Activated CD4-positive, alpha-beta T cell treated with anti-CD3 and anti-CD28 coated beads for 36 hours (primary cell): ENCODE measurements around the gene PPP1R36. TPM values are rescaled to one million over a fixed set of nuclear protein-coding genes. Genes with fewer than 3 reads are reported as not detected.
"Not testable (repeated sequence)": the region's sequence is repeated elsewhere in the genome, so short reads cannot be mapped to it uniquely, and the experiment has no call there.

Experiments used
- ATAC-seq: fragments of 200-7000 bp; cut with Tn5 transposase; one replicate; pipeline ENCODE4 v1.10.0; 2021; ENCODE audit warnings: mild to moderate bottlenecking, moderate library complexity
- CTCF ChIA-PET: fragments of 350-600 bp; sonication (Branson Sonifier 250); formaldehyde crosslinking; loops from one replicate; lab custom pipeline; 2021; ENCODE audit warnings: antibody characterized with exemption; lab: Charles Lee
- POLR2A ChIA-PET: fragments of 350-600 bp; sonication (Branson Sonifier 250); formaldehyde crosslinking; loops from one replicate; lab custom pipeline; 2021; ENCODE audit warnings: antibody characterized with exemption, inconsistent platforms; lab: Charles Lee
- DNase-seq: peaks from one replicate; pipeline ENCODE4 v3.0.0-alpha.2; 2020
- H3K27ac Mint-ChIP-seq: one replicate; pipeline ENCODE4 v1.8.0; 2021; ENCODE audit warnings: mixed read lengths
- H3K27me3 Mint-ChIP-seq: one replicate; pipeline ENCODE4 v1.8.0; 2021; ENCODE audit warnings: mixed read lengths
- H3K36me3 Mint-ChIP-seq: one replicate; pipeline ENCODE4 v1.8.0; 2021; ENCODE audit warnings: low read depth, mixed read lengths
- H3K4me1 Mint-ChIP-seq: one replicate; pipeline ENCODE4 v1.8.0; 2021; ENCODE audit warnings: mixed read lengths
- H3K4me3 Mint-ChIP-seq: one replicate; pipeline ENCODE4 v1.8.0; 2021; ENCODE audit warnings: mild to moderate bottlenecking, moderate library complexity, mixed read lengths
- H3K9me3 Mint-ChIP-seq: one replicate; pipeline ENCODE4 v1.8.0; 2021; ENCODE audit warnings: low read depth, mixed read lengths
- intact Hi-C, 2 experiments: fragments of 100-400 bp; cut with DNase I in 1 of 2; cut with micrococcal nuclease in 1 of 2; formaldehyde crosslinking; loops; one replicate each; pipeline versions ENCODE4 v1.14.2 to v1.15.1; 2022 to 2024; cut with DNase I, micrococcal nuclease
- total RNA-seq, 2 experiments: library from RNA; stranded (reverse); gene quantifications; one replicate each; pipeline ENCODE4 v1.2.3, GENCODE V29; 2021

Gene PPP1R36
- total RNA-seq, 2 experiments from 2014 or later: 0.14 TPM; not detected in 1

GRCh38 chr14:64517667-64518066 is 32.1 kb upstream of the PPP1R36 start:
- H3K27ac Mint-ChIP-seq, H3K9me3 Mint-ChIP-seq, POLR2A ChIA-PET, ATAC-seq, H3K4me3 Mint-ChIP-seq, CTCF ChIA-PET, H3K36me3 Mint-ChIP-seq, intact Hi-C loops, DNase-seq, H3K27me3 Mint-ChIP-seq: not testable (repeated sequence)
- peaks cover 40% of the 10 kb centered on the region for H3K4me1 Mint-ChIP-seq

DNA sequence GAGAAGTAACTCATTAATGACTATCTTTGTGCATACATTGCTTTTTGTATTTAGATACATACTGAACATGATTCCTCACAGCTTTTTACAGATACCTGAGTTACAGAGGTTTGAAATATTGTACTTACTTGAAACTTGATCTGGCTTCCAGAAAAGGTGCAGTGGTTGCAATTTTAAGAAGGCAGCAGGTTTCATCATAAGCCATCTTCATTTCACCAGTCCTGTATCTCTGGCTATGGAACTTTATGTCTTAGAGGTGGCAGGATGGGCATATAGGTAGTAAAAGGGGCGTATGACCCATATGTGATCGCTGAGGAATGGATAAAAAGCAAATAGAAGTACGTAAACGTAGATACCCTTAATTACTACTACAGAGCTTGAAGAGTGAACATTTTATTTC is 31.5 kb upstream of the PPP1R36 start:
- no peak for DNase-seq
- CTCF ChIA-PET: no interaction called here
- no peak for ATAC-seq
- POLR2A ChIA-PET: no interaction called here
- Mint-ChIP-seq H3K27me3 (no peaks in the 10 kb centered on the region), H3K4me1 (peaks cover 40% of the 10 kb centered on the region), H3K36me3 (peaks cover 5% of the 10 kb centered on the region), H3K4me3 (no peak overlapping the region), H3K27ac (peak overlapping the region; percentile 47), H3K9me3 (no peaks in the 10 kb centered on the region)
- intact Hi-C loops: no loop called here

GRCh38 chr14:64520699-64521098 is 29.1 kb upstream of the PPP1R36 start:
- no peaks in the 10 kb centered on the region for H3K27me3 Mint-ChIP-seq
- CTCF ChIA-PET: interaction anchor here (0.7 to 5.5 kb wide), 4 partner anchors 9 to 212 kb away, joined by 3 to 34 read pairs (median 4); partner anchors contain the start of gene HSPA2

GRCh38 chr14:64522591-64523355 is 27.0 kb upstream of the PPP1R36 start:
- ChIA-PET CTCF (interaction anchor here (1.0 to 5.5 kb wide), 7 partner anchors 8 to 134 kb away, joined by 3 to 34 read pairs (median 4); partner anchors contain the start of gene MTHFD1), POLR2A (no interaction called here)
- intact Hi-C loops: no loop called here

More at GRCh38 chr14:64520699-64521098, 29.1 kb upstream of the PPP1R36 start:
- DNase-seq (no peak), ATAC-seq (no peak)
- no peak overlapping the region for H3K4me3 Mint-ChIP-seq
- no peaks in the 10 kb centered on the region for H3K9me3 Mint-ChIP-seq
- peaks cover 1% of the 10 kb centered on the region for H3K36me3 Mint-ChIP-seq
- POLR2A ChIA-PET: interaction anchor here (0.6 kb wide), 1 partner anchor 13 kb away, joined by 3 read pairs; no protein-coding TSS in a partner anchor
- H3K27ac Mint-ChIP-seq: no peak overlapping the region
- peaks cover 26% of the 10 kb centered on the region for H3K4me1 Mint-ChIP-seq
- intact Hi-C loops: no loop called here

DNA sequence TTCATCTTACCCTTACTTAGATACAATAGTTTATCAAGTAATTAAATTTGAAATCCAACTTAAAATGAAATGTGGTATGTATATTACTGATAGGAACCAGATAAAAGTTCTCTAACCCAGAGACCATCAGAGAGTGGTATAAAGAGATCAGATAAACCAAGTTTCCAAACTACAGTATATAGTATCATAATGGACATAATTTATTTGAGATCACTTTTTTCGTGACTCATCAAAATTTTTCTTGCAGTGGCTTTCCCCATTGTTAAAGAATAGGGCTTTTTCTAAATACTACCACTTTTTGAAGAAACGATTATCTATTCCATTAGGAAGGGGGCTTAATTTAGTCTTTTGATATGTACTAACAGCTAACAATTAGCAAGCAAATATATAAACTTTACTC is 24.4 kb upstream of the PPP1R36 start:
- no peaks in the 10 kb centered on the region for H3K27me3 Mint-ChIP-seq
- H3K9me3 Mint-ChIP-seq: no peaks in the 10 kb centered on the region
- H3K27ac Mint-ChIP-seq: no peak overlapping the region
- peaks cover 13% of the 10 kb centered on the region for H3K4me1 Mint-ChIP-seq
- ATAC-seq (no peak), DNase-seq (no peak)
- intact Hi-C loops: no loop called here
- POLR2A ChIA-PET: interaction anchor here (0.6 kb wide), 1 partner anchor 656 kb away, joined by 3 read pairs; no protein-coding TSS in a partner anchor
- peaks cover 16% of the 10 kb centered on the region for H3K36me3 Mint-ChIP-seq
- CTCF ChIA-PET: interaction anchor here (0.6 to 5.5 kb wide), 3 partner anchors 14 to 274 kb away, joined by 3 to 34 read pairs (median 4); no protein-coding TSS in a partner anchor
- H3K4me3 Mint-ChIP-seq: no peak overlapping the region

More at GRCh38 chr14:64522591-64523355, 27.0 kb upstream of the PPP1R36 start:
- Mint-ChIP-seq H3K27me3 (no peaks in the 10 kb centered on the region), H3K9me3 (no peaks in the 10 kb centered on the region), H3K4me1 (peaks cover 14% of the 10 kb centered on the region), H3K27ac (no peak overlapping the region), H3K4me3 (no peak overlapping the region), H3K36me3 (peaks cover 12% of the 10 kb centered on the region)
- ATAC-seq (no peak), DNase-seq (no peak)

DNA sequence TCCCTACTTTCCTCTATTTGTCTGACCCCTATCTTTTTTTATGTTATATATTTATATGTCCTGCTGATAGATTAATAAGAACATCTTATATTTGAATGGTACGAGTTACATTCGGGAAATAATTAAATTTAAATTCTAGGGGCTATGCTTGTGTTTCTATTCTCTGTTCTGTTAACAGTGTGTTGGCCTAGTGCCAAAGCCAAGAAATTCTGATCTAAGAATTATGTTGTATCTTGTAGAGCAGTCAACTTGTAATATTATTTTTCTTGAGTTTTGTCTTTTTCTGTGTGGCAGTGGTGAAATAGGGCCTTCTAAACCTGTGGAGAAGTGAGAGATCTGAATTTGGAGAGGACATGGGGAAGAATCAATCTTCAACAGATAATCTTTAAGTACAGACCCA is 18.2 kb upstream of the PPP1R36 start:
- H3K27ac Mint-ChIP-seq: no peak overlapping the region
- peaks cover 9% of the 10 kb centered on the region for H3K36me3 Mint-ChIP-seq
- ChIA-PET POLR2A (no interaction called here), CTCF (interaction anchor here (0.7 to 2.7 kb wide), 4 partner anchors 21 to 106 kb away, joined by 3 to 9 read pairs (median 6); no protein-coding TSS in a partner anchor)
- peaks cover 7% of the 10 kb centered on the region for H3K4me1 Mint-ChIP-seq
- DNase-seq (no peak), ATAC-seq (no peak)
- no peak overlapping the region for H3K4me3 Mint-ChIP-seq
- intact Hi-C loops: no loop called here
- H3K9me3 Mint-ChIP-seq: no peaks in the 10 kb centered on the region
- H3K27me3 Mint-ChIP-seq: no peaks in the 10 kb centered on the region

GRCh38 chr14:64536488-64537245 is 13.1 kb upstream of the PPP1R36 start:
- Mint-ChIP-seq H3K27ac (no peak overlapping the region), H3K9me3 (peaks cover 6% of the 10 kb centered on the region), H3K36me3 (peaks cover 8% of the 10 kb centered on the region), H3K4me3 (no peak overlapping the region), H3K27me3 (peaks cover 21% of the 10 kb centered on the region), H3K4me1 (peaks cover 17% of the 10 kb centered on the region)
- ATAC-seq (no peak), DNase-seq (no peak)
- CTCF ChIA-PET: interaction anchor here (1.3 to 1.5 kb wide), 3 partner anchors 13 to 193 kb away, joined by 3 to 4 read pairs (median 4); no protein-coding TSS in a partner anchor
- POLR2A ChIA-PET: no interaction called here
- intact Hi-C loops: no loop called here

- H3K27ac Mint-ChIP-seq: peak within 1 kb of the TSS; percentile 96
- peaks cover 28% of the 10 kb centered on the region for H3K4me1 Mint-ChIP-seq
- ChIA-PET CTCF (interaction anchor here (0.5 to 1.9 kb wide), 10 partner anchors 13 to 223 kb away, joined by 3 to 13 read pairs (median 3); no protein-coding TSS in a partner anchor), POLR2A (interaction anchor here (0.7 to 1.8 kb wide), 7 partner anchors 9 to 374 kb away, joined by 3 to 9 read pairs (median 4); partner anchors contain the start of genes MTHFD1 and PPP1R36)
- peaks cover 39% of the 10 kb centered on the region for H3K27me3 Mint-ChIP-seq
- peak; percentile 95 for ATAC-seq
- peaks cover 11% of the 10 kb centered on the region for H3K36me3 Mint-ChIP-seq
- H3K9me3 Mint-ChIP-seq: peaks cover 6% of the 10 kb centered on the region
- intact Hi-C loops: loop anchor here (1.0 to 2.0 kb wide), 9 partner anchors 9 to 447 kb away; partner anchors contain the start of genes MTHFD1 (in 2 of the 2), ZBTB25 (in 2 of the 2), CHURC1 (in 1 of the 2) and PPP1R36 (in 1 of the 2)
- DNase-seq: peak; percentile 97
- peak within 1 kb of the TSS; percentile 81 for H3K4me3 Mint-ChIP-seq
Observed at GRCh38 chr14:64540208-64541202, 9.3 kb upstream of the PPP1R36 start, which contains the start of gene HSPA2. HSPA2 (plus strand) TSS chr14:64540741; CDS start chr14:64540850, 109 bp downstream.

DNA sequence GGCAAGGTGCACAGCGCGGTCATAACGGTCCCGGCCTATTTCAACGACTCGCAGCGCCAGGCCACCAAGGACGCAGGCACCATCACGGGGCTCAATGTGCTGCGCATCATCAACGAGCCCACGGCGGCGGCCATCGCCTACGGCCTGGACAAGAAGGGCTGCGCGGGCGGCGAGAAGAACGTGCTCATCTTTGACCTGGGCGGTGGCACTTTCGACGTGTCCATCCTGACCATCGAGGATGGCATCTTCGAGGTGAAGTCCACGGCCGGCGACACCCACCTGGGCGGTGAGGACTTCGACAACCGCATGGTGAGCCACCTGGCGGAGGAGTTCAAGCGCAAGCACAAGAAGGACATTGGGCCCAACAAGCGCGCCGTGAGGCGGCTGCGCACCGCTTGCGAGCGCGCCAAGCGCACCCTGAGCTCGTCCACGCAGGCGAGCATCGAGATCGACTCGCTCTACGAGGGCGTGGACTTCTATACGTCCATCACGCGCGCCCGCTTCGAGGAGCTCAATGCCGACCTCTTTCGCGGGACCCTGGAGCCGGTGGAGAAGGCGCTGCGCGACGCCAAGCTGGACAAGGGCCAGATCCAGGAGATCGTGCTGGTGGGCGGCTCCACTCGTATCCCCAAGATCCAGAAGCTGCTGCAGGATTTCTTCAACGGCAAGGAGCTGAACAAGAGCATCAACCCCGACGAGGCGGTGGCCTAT is 8.3 kb upstream of the PPP1R36 start:
- Mint-ChIP-seq H3K36me3 (peaks cover 11% of the 10 kb centered on the region), H3K4me1 (peaks cover 28% of the 10 kb centered on the region), H3K4me3 (peak overlapping the region; percentile 81), H3K27me3 (peaks cover 39% of the 10 kb centered on the region), H3K27ac (no peak overlapping the region), H3K9me3 (peaks cover 6% of the 10 kb centered on the region)
- DNase-seq: peak; percentile 32
- no peak for ATAC-seq
- ChIA-PET CTCF (interaction anchor here (1.7 kb wide), 1 partner anchor 39 kb away, joined by 8 read pairs; no protein-coding TSS in a partner anchor), POLR2A (interaction anchor here (0.6 to 1.8 kb wide), 5 partner anchors 10 to 153 kb away, joined by 3 to 9 read pairs (median 3); partner anchors contain the start of gene MTHFD1)
- intact Hi-C loops: loop anchor here in 1 of 2 experiments (2.0 kb wide), 1 partner anchor 95 kb away; no protein-coding TSS in a partner anchor
